ENCODE measurements around the gene KIAA1217.

Gene KIAA1217

DNA sequence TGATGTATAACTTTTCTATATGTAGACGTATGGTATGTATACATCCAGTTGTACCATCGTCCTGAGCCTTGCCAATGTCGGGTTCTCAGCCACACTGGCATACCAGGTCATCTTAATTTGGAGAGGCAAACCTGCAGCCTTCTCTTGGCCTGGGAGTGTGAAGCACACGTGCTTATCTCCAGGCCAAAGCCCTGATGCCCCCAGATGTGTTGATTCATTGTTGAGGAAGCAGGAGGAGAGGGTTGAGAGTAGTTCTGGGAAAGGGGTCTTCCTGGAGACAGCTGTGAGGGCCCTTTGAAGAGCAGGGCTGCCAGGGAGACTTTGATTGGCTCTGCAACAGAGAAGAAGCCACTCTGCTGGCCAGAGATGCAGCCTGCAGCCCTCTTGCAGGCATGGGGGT, 359.1 kb downstream of the KIAA1217 start (continued):
- TF ChIP-seq ZNF433 (tag by site-specific recombination; IDR thresholded peaks at IDR 0.05; ENCODE audit: low read depth) = no peak
- no peak for TF ChIP-seq SP2 (tag by site-specific recombination; IDR thresholded peaks at IDR 0.05)
- no peak for TF ChIP-seq ZSCAN23 (tag by site-specific recombination; IDR thresholded peaks at IDR 0.05)
- no peak for TF ChIP-seq PRDM6 (tag by site-specific recombination; IDR thresholded peaks at IDR 0.05)
- TF ChIP-seq, protein P1, sequence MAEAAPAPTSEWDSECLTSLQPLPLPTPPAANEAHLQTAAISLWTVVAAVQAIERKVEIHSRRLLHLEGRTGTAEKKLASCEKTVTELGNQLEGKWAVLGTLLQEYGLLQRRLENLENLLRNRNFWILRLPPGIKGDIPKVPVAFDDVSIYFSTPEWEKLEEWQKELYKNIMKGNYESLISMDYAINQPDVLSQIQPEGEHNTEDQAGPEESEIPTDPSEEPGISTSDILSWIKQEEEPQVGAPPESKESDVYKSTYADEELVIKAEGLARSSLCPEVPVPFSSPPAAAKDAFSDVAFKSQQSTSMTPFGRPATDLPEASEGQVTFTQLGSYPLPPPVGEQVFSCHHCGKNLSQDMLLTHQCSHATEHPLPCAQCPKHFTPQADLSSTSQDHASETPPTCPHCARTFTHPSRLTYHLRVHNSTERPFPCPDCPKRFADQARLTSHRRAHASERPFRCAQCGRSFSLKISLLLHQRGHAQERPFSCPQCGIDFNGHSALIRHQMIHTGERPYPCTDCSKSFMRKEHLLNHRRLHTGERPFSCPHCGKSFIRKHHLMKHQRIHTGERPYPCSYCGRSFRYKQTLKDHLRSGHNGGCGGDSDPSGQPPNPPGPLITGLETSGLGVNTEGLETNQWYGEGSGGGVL (tag by site-specific recombination; IDR thresholded peaks at IDR 0.05) = no peak

- H3K27ac ChIP-seq (ENCODE audit: extremely low read depth, low read depth, low read length) = no peak overlapping the region
- ChIA-PET CTCF (no interaction called here), POLR2A (no interaction called here)
- no peaks in the 10 kb centered on the region for H3K36me3 ChIP-seq (ENCODE audit: control insufficient read depth in 2 of 2, insufficient read depth in 1 of 2, low read length in 2 of 2)
- H3K4me1 ChIP-seq (ENCODE audit: control insufficient read depth, insufficient read depth, low read length) = no peaks in the 10 kb centered on the region
- no peaks in the 10 kb centered on the region for H3K9me3 ChIP-seq (ENCODE audit: control insufficient read depth, insufficient read depth, low read depth, low read length)
- TF ChIP-seq ZNF341 (tag by site-specific recombination; IDR thresholded peaks at IDR 0.05; ENCODE audit: low read depth) = peak; percentile 32
- TF ChIP-seq, protein P2, sequence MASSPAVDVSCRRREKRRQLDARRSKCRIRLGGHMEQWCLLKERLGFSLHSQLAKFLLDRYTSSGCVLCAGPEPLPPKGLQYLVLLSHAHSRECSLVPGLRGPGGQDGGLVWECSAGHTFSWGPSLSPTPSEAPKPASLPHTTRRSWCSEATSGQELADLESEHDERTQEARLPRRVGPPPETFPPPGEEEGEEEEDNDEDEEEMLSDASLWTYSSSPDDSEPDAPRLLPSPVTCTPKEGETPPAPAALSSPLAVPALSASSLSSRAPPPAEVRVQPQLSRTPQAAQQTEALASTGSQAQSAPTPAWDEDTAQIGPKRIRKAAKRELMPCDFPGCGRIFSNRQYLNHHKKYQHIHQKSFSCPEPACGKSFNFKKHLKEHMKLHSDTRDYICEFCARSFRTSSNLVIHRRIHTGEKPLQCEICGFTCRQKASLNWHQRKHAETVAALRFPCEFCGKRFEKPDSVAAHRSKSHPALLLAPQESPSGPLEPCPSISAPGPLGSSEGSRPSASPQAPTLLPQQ (tag by site-specific recombination; IDR thresholded peaks at IDR 0.05) = no peak
- no peak overlapping the region for H3K4me3 ChIP-seq (ENCODE audit: low read depth, low read length)
These were observed 360.4 kb downstream of the KIAA1217 start for GRCh38 chr10:24569330-24569796.

DNA sequence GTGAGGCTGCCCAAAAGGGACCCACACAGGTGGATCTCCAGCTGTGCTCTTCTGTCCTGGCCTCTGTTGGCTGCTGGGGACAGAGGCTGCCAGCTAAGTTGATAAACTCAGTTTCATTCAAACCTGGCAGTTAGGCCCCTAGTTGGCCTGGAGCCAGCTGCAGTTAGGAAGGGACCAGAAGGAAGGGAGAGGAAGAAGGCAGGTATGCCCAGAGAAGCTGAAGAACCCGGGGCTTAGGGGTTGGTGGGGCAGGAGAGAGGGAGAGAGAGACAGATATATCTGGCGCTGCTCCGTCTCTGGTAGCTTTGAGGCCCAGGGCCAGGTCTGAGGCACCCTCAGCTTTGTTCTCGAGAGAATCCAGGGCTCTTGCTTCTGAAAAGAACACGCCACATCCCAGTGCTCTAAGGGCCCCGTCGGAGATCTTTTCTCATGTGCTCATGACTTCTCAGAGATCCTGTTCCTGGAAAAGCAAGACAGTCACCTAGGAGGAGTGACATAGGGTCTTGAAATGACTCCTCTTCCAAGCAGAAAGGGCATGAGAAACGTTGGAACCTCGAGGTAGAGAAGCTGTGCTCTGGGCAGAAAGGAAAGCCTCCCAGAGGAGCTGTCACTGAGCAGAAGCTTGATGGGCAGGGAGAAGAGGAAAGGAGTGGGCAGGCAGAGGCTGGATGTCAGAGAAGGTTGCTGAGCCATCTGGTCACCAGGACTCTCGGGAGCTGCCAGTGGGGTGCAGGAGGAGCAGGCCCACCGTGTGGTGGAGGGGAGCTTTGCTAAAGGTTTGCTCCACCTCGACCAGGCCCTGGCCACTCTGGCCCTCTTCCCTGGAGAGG, 361.1 kb downstream of the KIAA1217 start:
- no peaks in the 10 kb centered on the region for H3K9me3 ChIP-seq (ENCODE audit: control insufficient read depth, insufficient read depth, low read depth, low read length)
- H3K4me1 ChIP-seq (ENCODE audit: control insufficient read depth, insufficient read depth, low read length) = no peaks in the 10 kb centered on the region
- ChIA-PET POLR2A (no interaction called here), CTCF (no interaction called here)
- no peaks in the 10 kb centered on the region for H3K36me3 ChIP-seq (ENCODE audit: control insufficient read depth in 2 of 2, insufficient read depth in 1 of 2, low read length in 2 of 2)
- H3K4me3 ChIP-seq (ENCODE audit: low read depth, low read length) = no peak overlapping the region
- no peak overlapping the region for H3K27ac ChIP-seq (ENCODE audit: extremely low read depth, low read depth, low read length)
- TF ChIP-seq ZNF670 (tag by site-specific recombination; IDR thresholded peaks at IDR 0.05; ENCODE audit: low read depth) = no peak
- no peak for TF ChIP-seq ZNF645 (tag by site-specific recombination; IDR thresholded peaks at IDR 0.05)
- no peak for TF ChIP-seq ZNF23 (tag by site-specific recombination; IDR thresholded peaks at IDR 0.05; ENCODE audit: borderline replicate concordance)
- no peak for TF ChIP-seq ZNF791 (tag by site-specific recombination; IDR thresholded peaks at IDR 0.05)
- no peak for TF ChIP-seq ZNF239 (tag by site-specific recombination; IDR thresholded peaks at IDR 0.05)
